Stimulated activated CD4-positive, alpha-beta T cell treated with anti-CD3 and anti-CD28 coated beads, Interleukin-12 subunit alpha, Interleukin-12 subunit beta, amount 100 ng/mL, for 48 hours (primary cell): ENCODE results near the gene RHBDD1.

Source experiments
- DNase-seq, 3 donors: peaks; one replicate each; pipeline ENCODE4 v3.0.0-alpha.2; 2020; ENCODE audit warnings: low read depth in 2 of 3, low spot score in 1 of 3

RHBDD1 gene

DNA sequence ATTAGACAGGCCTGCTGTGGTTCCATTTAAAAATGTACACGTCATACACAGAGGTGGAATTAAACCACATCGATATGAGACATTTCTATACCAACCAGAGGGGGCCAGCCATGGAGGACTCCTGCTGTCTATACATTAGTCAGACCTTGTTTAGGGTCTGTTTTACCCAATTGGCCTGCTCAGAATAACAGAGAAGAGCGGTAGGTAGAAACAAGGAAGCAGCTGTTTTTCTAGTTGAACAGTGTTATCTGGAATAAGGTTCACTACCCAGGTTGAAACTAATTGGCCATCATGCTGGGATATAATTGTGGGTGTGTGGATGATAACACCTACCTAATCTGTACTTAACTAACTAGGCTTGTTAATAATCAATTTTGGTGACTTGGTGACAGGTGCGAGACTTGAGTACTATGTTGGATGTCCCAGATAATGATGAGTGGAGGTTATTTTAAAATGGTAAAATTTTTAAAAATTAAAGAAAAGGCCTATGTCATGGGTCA, 47.5 kb downstream of the RHBDD1 start:
- DNase-seq, result no peak

DNA sequence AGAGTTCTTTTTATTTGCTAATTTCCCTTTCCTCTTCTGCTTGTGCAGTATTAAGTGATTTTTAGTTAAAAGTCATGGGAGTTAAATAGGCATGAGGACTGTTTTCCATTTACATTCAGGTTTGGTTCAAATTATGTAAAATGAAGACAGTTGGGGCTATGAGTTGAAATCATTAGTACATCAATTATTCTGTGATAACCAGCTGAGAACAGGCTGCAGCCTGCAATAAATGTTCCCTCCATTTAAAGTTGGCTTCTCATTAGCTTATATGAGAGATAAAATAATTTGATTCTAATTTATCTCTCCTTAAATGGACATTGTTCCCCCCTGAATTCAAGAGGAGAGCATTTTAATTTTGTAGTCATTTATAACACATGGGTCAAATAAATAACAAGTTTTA, 48.3 kb downstream of the RHBDD1 start:
- no peak for DNase-seq

DNA sequence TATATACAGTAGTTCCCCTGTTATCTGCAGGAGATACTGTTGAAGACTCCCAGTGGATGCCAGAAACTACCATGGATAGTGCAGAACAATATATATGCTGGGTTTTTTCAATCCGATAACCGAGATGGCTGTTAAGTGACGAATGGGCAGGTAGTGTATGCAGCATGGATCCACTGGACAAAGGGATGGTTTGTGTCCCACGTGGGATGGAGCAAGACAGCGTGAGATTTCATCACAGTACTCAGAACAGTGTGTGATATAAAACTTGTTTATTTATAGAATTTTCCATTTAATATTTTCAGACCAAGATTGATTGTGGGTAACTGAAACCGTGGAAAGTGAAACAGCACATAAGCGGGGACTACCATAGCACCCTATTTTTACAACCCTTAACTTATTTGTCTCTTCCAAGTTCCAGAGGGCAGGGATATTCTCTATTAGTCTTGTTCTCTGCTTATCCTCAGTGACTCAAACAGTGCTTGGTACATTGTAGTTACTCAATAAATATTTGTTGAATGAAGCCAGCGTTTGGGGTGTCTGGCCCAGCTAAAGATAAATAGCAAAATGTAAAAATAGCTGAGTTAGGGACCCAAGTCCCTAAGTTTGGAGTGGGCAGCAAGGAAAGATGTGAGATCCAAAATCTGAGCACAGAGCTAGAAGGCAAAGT, 50.0 kb downstream of the RHBDD1 start:
- DNase-seq, result no peak

DNA sequence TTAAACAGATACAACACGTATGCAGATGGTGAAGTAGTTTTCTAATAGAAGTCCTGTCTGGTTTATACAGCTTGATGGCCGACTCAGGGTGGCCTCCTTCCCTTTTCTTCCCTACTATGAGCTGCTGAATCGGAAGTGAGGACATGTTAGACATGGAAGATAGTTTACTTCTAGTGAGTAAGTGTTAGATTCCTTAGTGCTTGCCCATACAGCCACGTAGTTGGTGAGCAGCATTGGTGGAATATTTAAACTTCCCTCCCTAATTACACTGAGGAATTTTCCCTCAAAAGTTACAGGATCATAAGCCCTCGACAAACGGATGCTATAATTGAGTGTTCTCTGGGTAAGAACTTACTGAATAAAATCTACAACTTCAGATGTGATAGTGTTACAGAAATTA, 52.1 kb downstream of the RHBDD1 start:
- no peak for DNase-seq

DNA sequence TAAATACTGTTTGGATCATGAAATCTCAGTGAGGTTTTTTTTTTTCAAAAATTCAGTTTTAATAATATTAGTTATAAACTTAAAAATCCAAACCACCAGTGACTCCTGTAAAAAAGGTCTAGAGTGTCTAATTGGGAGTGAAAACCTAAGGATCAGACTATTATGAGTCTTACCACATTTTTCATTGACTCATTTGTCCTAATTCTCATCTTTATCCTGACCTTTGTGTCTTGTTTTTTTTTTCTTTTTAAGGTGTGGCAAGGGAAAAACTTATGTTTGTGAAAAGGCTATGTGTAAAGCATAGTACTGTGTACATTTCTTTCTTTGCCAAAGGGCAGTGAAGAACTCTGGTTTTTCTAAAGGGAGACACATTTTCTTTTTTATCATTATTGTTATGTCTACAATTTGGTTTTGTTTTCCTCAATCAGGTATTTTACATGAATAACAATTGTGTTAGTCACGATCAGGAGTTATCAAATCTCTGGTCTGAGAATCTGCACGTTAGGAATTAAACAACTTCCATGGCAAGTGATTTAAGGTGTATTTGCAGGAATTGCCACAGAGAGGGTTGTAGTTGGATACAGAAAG, 52.6 kb downstream of the RHBDD1 start:
- DNase-seq, result no peak

DNA sequence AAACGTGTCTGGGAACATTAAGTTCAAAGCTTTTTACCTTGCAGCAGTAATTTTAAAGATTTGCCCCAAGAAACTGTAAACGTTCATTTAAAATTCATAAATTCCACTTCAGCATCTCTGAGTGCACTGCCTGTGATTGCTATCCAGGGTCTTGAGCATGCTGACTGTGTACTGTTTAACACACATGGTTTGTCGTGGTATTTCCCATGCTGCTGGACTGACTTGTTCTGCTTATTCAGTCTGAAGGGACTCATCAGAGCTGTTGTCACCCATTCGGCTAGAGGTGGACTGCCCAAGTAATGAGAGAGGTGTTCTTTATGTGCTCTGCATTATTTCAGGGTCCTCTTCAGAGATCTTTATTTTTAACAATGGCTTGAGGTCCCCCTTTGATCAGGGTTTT, 53.1 kb downstream of the RHBDD1 start:
- no peak for DNase-seq

DNA sequence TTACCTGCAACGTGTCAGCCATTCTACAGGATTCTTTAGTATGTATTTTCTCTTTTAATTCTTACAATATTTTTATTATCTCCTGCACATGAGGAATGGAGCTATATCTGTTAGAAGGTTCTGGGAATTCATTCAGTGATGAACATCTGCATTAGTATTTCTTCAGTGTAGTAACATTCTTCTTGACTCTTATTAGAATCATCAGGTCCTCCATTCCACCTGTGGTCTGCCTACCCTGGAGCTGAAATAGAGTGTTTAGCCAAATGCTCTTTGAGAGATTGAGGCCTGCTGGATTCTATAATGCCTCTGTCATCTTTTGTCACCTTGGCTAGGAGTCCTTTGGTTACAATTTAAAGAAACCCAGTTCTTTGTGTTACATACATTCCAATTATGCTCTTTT, 54.4 kb downstream of the RHBDD1 start:
- DNase-seq, result no peak

DNA sequence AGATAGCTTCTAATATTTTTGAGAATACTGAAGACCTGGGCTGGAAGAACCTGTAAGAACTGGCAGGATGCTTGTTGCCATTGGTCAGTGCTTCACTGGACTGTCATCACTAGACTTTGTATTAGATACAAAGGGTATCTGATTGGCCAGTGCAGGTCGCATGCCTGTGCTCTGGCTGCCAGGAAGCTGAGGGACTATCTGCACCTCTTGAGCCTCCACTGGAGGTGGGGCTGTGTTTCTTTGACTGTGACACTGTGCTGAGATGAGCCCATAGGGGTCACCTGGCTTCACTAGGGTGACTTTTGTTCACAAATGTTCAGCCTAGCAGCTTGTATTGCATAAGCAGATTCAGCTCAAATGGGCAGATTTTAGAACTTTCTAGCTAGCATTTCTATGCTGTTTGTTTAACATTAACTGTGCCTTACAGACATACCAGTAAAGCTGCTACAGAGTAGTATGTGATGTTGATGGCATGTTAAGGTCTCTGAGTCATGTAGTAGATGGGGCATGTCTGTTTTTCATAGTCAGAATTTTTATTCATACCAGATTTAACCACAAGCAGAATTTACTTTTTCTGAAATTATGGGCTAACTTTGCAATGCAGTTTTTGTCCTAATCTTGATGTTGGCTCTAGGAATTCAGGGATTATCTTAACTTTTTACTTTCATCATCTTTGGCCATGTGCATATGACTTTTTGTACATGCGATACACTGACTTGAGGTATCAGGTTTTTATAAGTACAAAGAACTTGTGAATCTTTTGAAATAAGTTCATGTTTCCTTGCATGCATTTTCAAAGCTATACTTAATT, 56.1 kb downstream of the RHBDD1 start:
- DNase-seq, result no peak

DNA sequence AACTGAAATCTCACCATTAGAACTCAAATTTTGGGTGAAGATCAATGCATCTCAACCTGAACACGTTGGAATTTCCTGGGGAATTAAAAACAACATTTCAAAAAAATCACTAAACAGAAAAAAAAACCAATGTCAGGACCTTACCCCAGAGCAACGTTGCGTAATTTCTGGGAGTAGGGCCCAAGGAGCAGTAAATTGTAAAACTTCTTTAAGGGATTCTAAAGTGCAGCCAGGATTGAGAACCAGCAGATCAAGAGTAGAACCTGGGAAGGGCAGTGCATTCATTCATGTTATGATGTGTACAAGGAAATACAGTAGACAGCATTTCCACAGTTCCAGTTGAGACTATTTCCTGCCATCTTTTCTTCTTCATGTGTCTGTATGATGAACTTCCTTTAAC, 56.9 kb downstream of the RHBDD1 start:
- no peak for DNase-seq

DNA sequence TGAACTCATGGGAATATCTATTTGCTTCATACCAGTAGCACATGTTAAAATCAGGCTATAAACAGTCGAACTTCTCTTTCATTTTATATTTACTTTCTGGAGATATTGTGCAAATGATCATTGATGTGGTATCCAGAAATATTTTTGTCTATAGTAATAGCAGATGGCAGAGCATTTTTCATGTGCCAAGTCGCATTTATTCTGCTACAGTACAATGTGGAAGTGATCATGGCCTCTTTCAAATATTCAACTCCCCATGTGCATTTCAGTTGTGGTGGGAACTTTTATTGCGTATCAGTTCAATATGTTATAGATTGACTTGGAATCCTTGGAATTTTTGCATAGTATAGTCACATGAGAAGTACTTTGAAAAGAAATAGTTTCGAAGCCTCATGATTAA, 57.4 kb downstream of the RHBDD1 start:
- no peak for DNase-seq

DNA sequence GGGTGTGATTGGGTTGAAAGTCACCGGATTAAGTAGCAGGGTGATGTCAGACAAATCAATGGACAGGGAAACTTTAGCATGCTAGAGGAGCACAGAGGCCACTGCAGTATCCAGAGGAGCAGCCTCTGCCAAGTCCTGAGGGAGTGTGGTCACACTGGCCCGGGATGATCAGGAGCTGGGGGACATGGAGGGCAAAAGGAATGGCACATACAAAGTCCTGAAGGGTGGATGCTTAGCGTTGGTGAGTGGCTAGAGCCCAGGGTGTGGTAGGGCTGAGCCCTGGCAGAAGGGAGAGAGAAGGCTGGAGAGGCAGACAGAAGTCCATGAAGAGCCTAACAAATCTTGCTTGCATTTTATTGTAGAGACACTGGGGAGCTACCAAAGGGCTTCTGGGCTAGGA, 58.9 kb downstream of the RHBDD1 start:
- DNase-seq, result no peak

DNA sequence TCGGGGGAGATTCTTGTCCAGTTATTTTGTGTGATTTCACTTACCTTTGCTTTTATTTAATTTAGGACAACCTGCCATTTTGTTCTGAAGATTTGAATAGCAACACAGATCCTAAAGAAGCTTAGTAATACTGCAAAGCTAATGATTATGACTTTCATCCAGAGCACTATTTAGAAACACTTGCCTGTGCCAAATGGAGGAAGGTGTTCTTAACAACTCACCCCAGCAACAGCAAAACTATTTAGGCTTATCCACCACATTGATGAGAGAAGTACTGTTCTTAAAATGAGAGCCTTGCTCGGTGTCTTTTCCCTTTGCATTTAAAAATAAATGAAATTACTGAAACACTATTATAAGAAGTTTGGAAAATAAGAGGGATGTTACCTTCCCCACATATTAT, 59.7 kb downstream of the RHBDD1 start:
- no peak for DNase-seq

DNA sequence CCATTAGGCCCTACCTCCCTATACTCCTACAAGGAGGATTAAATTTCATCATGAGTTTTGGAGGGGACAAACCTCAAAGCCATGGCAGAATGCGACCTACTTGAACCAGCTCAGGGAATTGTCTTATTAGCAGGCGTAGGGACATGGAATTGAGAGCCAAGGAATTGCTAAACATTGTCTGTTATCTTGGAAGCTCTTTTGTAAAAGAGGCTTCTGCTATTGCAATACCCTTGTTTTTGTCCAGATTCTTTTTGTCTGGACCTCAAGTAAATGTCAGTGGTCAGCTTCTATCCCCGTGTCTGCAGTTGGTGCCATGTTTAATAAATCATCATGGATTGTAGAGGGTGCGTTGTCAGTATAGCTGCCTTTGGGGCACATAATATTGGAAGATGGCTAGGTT, 62.3 kb downstream of the RHBDD1 start:
- no peak for DNase-seq

DNA sequence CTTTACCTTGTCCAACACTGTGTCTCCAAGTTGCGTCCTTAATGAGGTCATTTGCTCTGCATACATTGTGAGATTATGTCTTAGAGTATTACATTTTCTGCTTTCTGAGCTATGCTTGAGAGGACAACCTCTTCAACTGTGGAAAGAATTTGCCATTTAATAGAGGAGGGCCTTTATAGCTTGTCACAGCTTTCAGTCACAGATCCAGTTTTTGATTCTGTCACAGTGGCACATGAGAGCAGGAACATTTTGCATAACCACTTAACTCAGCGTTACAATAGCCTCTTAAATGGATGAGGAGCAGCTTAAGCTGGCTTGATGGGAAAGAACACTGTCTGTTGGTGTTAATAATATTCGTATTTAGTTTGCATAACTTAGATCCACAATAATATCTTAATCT, 63.0 kb downstream of the RHBDD1 start:
- DNase-seq, result no peak

DNA sequence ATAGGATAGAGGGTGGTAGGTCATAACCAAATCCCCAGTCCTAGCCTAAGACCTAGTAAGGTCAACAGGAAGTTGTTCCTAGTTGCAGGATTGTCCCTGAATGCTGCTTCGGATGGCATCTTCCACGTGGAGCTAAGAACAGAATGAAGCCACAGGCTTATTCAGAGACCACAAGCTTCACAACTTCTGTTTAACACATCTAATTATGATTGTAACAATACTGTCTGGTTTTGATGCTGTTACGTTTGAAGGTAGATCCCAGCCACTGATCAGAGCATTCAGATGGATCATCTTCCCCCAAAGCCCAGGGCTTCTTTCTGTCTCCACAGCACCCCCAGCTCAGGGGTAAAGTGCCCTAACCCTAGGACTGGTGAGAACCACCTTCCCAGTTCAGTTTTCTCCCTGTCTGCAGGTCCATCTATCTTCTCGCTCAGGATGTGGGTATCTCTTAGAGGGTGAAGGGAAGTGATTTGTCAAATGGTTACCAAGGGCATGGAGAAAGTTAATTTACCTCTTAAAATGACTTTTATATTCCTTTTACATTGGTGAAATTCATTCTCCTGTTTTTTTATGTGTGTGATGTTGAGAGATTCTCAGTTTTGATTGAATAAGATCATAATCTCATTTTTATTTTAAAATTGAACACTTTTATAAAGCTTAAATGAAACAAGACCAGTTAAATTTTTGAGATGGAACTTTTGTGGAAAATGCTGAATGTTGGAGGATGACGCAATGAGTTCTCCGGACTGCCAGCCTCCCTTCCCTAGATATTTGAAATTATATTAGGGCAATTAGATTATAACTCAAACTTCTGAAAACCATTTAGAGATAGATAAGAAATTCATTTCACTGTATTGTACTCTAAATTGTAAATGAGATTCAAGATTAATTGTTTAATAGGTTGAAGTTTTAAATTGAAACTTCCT, 66.5 kb downstream of the RHBDD1 start:
- no peak for DNase-seq

DNA sequence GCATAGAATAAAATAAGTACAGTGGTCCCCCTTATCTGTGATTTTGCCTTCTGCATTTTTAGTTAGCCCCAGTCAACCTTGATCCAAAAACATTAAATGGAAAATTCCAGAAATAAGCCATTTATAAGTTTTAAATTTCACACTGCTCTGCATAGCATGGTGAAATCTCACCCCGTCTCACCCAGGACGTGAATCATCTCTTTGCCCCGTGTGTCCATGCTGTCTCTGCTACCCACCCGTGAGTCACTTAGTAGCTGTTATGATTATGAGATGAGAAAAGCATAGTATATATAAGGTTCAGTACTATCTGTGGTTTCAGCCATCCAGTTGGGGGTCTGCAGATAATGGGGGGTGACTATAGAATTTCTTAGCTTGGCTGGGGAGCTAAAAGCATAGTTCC, 67.3 kb downstream of the RHBDD1 start:
- DNase-seq, result peak in 1 of 3 donors; percentile 15

DNA sequence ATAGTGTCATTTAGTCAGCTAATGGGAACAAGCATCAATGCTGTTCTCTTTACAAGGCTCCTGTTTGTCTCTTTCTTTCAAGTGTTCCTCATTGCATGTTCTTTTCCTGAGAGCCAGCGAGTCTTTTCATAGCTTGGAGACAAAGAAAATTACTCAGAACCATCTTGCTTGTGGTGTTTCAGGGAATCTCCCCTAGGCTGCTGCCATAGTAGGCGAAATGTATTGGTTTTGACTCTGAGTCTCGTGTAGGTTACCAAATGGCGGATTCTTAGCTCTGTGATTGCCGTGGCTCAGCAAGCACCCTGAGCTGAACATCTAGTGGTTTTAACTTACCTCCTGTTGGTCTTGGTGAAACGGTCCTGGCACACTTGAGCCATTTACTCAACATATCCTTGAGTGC, 68.7 kb downstream of the RHBDD1 start:
- DNase-seq, result peak in 1 of 3 donors; percentile 5

DNA sequence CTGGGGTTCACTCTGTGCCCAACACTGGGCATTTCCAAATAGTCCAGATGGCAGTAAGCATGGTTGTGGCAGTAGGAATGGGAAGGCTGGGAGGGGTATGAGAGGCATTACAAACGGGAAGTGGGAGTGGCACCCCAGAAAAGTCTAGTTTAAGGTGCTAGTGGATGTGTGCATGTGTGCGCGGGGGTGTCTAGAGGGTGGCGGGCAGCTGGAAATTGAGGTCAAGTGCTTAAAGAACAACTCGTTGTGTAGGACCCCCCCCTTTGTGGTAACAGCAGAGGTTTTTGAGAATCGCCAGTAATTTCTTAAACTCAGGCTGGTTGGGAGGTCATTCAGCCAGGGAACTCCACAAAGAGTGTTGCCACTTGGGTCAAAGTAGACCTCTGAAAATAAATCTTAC, 69.9 kb downstream of the RHBDD1 start:
- no peak for DNase-seq

DNA sequence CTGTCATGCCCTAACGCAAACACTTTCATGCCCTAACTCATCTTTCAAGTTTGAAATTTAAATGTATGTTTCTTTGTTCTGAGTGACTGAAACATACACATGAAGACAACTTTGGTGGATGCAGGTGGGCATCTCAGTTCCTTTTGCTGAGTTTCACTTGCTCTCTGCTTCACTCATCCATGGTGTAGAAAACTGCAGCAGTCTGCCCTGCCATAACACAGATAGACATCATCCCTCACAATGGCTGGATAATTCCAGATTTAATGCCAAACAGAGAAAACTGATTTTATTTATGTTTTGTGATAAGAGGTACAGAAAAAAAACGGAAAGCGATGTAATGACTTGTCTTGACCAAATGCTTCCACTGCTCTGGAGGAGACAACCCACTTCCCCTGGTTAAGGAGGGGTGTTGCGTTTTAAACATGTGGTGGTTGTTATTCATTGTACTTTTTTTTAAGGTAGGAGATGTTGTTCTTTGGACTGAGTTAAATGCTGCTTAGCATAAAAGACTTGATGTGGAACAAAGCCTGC, 70.4 kb downstream of the RHBDD1 start:
- DNase-seq, result no peak

DNA sequence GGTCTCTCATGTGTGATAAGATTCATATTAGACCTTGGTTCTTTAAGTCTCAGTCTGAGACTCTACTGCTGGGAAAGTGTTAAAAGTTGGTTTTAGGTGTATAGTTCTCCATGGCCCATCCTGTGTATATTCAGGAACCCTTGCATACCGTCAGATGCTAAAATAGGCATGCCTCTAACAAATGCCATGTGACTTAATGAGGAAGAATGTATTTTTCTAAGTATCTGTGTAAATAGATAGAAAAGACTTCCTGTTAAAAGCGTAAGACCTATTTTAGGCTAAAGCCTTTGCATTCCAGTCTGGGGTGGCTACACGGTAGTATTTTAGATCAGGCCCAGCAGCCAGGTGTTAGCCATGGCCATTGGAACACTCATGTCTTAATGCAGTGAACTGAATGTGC, 73.3 kb downstream of the RHBDD1 start:
- DNase-seq, result no peak

DNA sequence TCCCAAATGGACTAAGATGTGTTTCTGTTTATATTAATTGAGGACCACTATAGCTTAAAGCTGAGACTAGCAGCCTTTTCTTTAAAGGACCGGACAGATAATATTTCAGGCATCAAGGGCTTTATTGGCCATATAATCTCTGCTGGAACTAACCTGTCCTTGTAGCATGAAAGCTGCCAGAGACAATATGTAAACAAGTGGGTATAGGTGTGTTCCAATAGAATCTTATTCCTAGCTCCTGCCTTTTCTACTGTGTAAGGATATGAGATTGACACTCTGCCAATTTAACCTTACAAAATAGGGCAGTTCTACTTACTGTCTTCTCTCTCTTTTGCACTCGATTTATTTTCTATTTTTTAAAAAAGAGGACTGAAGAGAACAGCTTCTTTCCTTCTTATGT, 74.0 kb downstream of the RHBDD1 start:
- no peak for DNase-seq
